Measurements from ENCODE around the gene EPHA4. TPM values are rescaled to one million over a fixed set of nuclear protein-coding genes. Genes with fewer than 3 reads are reported as not detected.

EPHA4 gene
- polyA plus RNA-seq, 1 of the 3 experiments (the other 2 are of a cell fraction), result 0.90 TPM

DNA sequence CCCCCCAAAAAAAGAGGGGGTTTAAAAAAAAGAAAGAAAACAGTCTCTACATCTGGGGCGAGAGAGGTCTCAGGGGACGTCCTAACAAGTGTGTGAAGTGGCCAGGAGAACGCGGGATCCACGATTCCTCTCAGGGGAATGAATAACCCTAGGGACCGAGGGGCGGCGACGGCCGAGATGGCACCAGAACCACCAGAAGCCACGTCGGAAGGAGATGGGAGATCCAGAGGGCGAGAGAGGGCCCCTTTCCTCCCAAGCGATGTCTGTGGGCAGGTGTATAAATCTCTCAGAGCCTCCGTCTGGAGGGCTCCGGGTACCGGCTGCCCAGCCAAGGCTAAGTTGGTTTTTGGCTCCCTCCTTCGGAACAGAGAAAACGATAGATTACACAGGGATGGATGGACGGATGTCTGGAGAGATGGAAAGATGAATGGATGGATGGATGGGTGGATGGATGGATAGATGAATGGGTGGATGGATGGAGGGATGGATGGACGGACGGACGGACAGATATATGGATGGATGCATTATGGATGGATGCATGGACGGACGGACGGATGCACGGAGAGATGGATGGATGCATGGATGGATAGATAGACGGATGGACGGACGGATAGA is 1.7 kb downstream of the EPHA4 start (continued):
- TF ChIP-seq, protein P1, sequence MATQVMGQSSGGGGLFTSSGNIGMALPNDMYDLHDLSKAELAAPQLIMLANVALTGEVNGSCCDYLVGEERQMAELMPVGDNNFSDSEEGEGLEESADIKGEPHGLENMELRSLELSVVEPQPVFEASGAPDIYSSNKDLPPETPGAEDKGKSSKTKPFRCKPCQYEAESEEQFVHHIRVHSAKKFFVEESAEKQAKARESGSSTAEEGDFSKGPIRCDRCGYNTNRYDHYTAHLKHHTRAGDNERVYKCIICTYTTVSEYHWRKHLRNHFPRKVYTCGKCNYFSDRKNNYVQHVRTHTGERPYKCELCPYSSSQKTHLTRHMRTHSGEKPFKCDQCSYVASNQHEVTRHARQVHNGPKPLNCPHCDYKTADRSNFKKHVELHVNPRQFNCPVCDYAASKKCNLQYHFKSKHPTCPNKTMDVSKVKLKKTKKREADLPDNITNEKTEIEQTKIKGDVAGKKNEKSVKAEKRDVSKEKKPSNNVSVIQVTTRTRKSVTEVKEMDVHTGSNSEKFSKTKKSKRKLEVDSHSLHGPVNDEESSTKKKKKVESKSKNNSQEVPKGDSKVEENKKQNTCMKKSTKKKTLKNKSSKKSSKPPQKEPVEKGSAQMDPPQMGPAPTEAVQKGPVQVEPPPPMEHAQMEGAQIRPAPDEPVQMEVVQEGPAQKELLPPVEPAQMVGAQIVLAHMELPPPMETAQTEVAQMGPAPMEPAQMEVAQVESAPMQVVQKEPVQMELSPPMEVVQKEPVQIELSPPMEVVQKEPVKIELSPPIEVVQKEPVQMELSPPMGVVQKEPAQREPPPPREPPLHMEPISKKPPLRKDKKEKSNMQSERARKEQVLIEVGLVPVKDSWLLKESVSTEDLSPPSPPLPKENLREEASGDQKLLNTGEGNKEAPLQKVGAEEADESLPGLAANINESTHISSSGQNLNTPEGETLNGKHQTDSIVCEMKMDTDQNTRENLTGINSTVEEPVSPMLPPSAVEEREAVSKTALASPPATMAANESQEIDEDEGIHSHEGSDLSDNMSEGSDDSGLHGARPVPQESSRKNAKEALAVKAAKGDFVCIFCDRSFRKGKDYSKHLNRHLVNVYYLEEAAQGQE (IDR thresholded peaks at IDR 0.05; ENCODE audit: low read depth, low read length), result no peak
- TF ChIP-seq, protein P2, sequence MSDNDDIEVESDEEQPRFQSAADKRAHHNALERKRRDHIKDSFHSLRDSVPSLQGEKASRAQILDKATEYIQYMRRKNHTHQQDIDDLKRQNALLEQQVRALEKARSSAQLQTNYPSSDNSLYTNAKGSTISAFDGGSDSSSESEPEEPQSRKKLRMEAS (IDR thresholded peaks at IDR 0.05; ENCODE audit: low read depth), result no peak
- TF ChIP-seq TCF12 (IDR thresholded peaks at IDR 0.05), result no peak

DNA sequence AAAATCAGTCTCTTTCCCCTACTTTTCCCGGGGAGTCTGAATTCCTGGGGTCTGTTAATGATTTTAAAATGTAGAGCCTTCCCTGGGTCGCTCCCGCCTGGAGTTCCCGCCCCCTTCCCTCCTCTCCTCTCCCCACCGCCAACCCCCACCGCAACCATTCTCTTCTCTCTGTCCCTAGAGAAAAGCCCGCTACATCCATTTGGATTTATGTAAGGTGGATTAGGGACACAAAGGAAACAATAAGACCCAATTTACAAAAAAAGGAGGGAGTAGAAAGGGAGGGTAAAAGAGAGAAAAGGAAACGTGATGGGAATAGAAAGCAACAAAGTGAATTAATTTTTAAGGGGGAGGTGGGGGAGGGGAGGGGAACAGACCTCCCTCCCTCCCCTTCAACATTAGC is 2.2 kb downstream of the EPHA4 start:
- TF ChIP-seq, protein P3, sequence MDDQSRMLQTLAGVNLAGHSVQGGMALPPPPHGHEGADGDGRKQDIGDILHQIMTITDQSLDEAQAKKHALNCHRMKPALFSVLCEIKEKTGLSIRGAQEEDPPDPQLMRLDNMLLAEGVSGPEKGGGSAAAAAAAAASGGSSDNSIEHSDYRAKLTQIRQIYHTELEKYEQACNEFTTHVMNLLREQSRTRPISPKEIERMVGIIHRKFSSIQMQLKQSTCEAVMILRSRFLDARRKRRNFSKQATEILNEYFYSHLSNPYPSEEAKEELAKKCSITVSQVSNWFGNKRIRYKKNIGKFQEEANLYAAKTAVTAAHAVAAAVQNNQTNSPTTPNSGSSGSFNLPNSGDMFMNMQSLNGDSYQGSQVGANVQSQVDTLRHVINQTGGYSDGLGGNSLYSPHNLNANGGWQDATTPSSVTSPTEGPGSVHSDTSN (IDR thresholded peaks at IDR 0.05), result no peak
- TF ChIP-seq JUND (IDR thresholded peaks at IDR 0.05), result no peak
- no peak for TF ChIP-seq RXRA (IDR thresholded peaks at IDR 0.05; ENCODE audit: borderline replicate concordance, low read depth)
- TF ChIP-seq RFX5 (IDR thresholded peaks at IDR 0.05; ENCODE audit: low read length), result no peak
- TF ChIP-seq ELF1 (IDR thresholded peaks at IDR 0.05), result no peak
- no peak for TF ChIP-seq NFIC (IDR thresholded peaks at IDR 0.05; ENCODE audit: borderline replicate concordance)
- TF ChIP-seq ZBTB33 (IDR thresholded peaks at IDR 0.05; ENCODE audit: borderline replicate concordance, low read depth), result no peak
- no peak for TF ChIP-seq YY1 (IDR thresholded peaks at IDR 0.05; ENCODE audit: low read depth)
- Histone ChIP-seq H3K9ac (no peak overlapping the region), H3K27ac (ENCODE audit: low read depth in 2 of 2, low read length in 1 of 2) (no peak overlapping the region), H3K36me3 (replicated peaks in 1 of 2; ENCODE audit: control insufficient read depth in 1 of 2, insufficient read depth in 2 of 2, low read length in 1 of 2) (no peaks in the 10 kb centered on the region), H3K79me2 (ENCODE audit: insufficient read depth) (no peaks in the 10 kb centered on the region; the same call in 1 of the 2 replicates), H3F3A (replicated peaks; ENCODE audit: insufficient read depth) (peaks cover 5% of the 10 kb centered on the region), H3K4me2 (no peak overlapping the region), H3K9me3 (no peaks in the 10 kb centered on the region), H4K20me1 (ENCODE audit: insufficient read depth) (no peaks in the 10 kb centered on the region), H3K27me3 (ENCODE audit: insufficient read depth) (peaks cover 33% of the 10 kb centered on the region), H3K4me3 (ENCODE audit: low read depth in 2 of 2, low read length in 1 of 2) (no peak overlapping the region), H3K9me2 (no peaks in the 10 kb centered on the region), H2AFZ (ENCODE audit: low read depth) (no peak overlapping the region), H3K4me1 (ENCODE audit: control insufficient read depth in 1 of 2, insufficient read depth in 2 of 2, low read depth in 1 of 2, low read length in 1 of 2) (peaks cover 0 to 10% of the 10 kb centered on the region in 2 experiments; a peak in 1 of 4 replicates)
- DNase-seq, result no peak
- POLR2A ChIA-PET, result no interaction called here
- CTCF ChIA-PET, result no interaction called here
- 68% methylated on average over 8 of the region's 8 CpGs for WGBS (ENCODE audit: low lambda C conversion rate)
